ENCODE data around the gene TENT5C.

DNA sequence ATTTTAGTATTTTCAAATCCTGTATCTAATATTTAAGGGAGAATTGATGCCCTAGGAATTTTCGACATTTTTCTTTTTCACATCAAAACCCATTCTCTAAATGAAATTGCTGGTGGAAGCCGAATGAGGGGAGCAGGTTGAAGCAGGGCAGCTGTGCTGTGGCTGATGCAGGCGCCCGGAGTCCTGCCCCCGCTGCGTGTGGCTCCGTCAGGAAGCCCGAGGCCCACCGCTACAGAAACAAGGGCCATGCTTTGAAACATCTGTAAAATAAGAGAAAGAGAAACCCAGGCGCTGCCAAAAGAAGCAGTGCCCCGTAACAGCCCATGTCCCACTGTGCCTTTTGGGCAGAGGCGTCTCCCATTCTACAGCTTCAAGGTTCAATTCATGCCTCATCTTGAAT lies 41.1 kb downstream of the TENT5C start:
- TF ChIP-seq, protein P1, sequence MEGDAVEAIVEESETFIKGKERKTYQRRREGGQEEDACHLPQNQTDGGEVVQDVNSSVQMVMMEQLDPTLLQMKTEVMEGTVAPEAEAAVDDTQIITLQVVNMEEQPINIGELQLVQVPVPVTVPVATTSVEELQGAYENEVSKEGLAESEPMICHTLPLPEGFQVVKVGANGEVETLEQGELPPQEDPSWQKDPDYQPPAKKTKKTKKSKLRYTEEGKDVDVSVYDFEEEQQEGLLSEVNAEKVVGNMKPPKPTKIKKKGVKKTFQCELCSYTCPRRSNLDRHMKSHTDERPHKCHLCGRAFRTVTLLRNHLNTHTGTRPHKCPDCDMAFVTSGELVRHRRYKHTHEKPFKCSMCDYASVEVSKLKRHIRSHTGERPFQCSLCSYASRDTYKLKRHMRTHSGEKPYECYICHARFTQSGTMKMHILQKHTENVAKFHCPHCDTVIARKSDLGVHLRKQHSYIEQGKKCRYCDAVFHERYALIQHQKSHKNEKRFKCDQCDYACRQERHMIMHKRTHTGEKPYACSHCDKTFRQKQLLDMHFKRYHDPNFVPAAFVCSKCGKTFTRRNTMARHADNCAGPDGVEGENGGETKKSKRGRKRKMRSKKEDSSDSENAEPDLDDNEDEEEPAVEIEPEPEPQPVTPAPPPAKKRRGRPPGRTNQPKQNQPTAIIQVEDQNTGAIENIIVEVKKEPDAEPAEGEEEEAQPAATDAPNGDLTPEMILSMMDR (optimal IDR thresholded peaks at IDR 0.05 in 1 of 3, IDR thresholded peaks at IDR 0.05 in 1 of 3, conservative IDR thresholded peaks at IDR 0.05 in 1 of 3; ENCODE audit: extremely low read depth in 1 of 3, insufficient read depth in 2 of 3, low read length in 3 of 3) = no peak
- TF ChIP-seq EZH2 (IDR thresholded peaks at IDR 0.05; ENCODE audit: low read length) = no peak
